ENCODE results near the gene GPX4. TPM values are rescaled to one million over a fixed set of nuclear protein-coding genes. Genes with fewer than 3 reads are reported as not detected.

GPX4 gene
- total RNA-seq, 4 donors from 2014 or later = 616 to 907 (median 819) TPM

DNA sequence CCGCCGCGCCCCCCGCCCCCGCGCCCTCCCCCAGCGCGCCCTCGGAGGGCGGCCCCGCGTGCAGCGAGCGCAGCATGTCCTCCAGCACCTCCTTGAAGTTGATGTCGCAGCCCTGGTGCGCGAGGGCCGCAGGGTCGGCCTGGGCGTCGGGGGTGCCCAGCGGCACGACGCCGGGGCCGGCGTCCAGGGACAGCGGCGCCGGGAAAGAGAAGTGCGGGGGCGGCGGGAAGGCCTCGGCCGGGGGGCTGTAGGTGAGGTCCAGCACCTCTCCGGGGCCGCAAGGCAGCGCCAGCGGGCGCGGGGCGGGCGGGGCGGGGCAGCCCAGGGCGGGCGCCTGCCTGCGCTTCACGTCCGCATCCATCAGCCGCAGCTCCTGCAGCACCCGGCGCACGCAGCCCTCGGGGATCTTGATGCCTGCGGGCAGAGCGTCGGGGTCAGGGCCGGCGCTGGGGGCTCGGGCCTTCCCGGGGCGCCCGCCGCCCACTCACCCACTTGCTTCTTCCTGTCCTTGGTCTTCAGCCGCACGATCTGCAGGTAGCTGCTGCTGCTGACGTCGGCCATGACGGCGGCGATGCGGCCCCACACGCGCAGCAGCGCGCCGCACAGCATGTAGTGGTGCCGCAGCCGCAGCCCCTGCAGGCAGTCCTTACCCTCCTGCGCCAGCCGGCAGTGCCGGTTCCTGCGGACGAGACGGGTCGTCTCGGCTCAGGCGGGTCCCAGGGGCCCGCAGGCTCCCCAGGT, 4.7 kb downstream of the GPX4 start:
- intact Hi-C loops (cut with DNase I; ENCODE audit: low total_unique reads) = loop anchor here (10.0 kb wide), 1 partner anchor 956 kb away; no protein-coding TSS in a partner anchor
- Histone ChIP-seq H3K36me3 (peaks cover 0 to 22% of the 10 kb centered on the region in 2 donors), H3K27me3 (no peaks in the 10 kb centered on the region), H3K4me3 (no peak overlapping the region), H3K27ac (peak overlapping the region in 1 of 4 donors; percentile 62), H3K4me1 (peaks cover 10 to 26% of the 10 kb centered on the region in 2 donors), H3K9me3 (no peaks in the 10 kb centered on the region)
- in situ Hi-C loops (cut with MboI; ENCODE audit: low sequenced_read_pairs in 4 of 4) = no loop called here
- TF ChIP-seq CTCF (IDR thresholded peaks at IDR 0.05 in 4 of 5, conservative IDR thresholded peaks at IDR 0.05 in 1 of 5) = no peak
- TF ChIP-seq POLR2A (IDR thresholded peaks at IDR 0.05) = no peak
- no peak for ATAC-seq
- DNase-seq = no peak

- no peak for ATAC-seq
- Histone ChIP-seq H3K27ac (peak overlapping the region in 3 of 4 donors; percentile 40 to 62 (median 48)), H3K36me3 (peaks cover 0 to 22% of the 10 kb centered on the region in 2 donors), H3K9me3 (no peaks in the 10 kb centered on the region), H3K4me3 (no peak overlapping the region), H3K4me1 (peaks cover 15 to 29% of the 10 kb centered on the region in 2 donors), H3K27me3 (no peaks in the 10 kb centered on the region)
- peak in 1 of 2 donors; percentile 46 for DNase-seq
- intact Hi-C loops (cut with DNase I; ENCODE audit: low total_unique reads) (loop anchor here (10.0 kb wide), 1 partner anchor 956 kb away; no protein-coding TSS in a partner anchor), in situ Hi-C loops (cut with MboI; ENCODE audit: low sequenced_read_pairs in 4 of 4) (no loop called here)
- TF ChIP-seq POLR2A (IDR thresholded peaks at IDR 0.05) (no peak), CTCF (IDR thresholded peaks at IDR 0.05 in 4 of 5, conservative IDR thresholded peaks at IDR 0.05 in 1 of 5) (no peak)
These were observed 5.3 kb downstream of the GPX4 start for GRCh38 chr19:1109032-1109551.

DNA sequence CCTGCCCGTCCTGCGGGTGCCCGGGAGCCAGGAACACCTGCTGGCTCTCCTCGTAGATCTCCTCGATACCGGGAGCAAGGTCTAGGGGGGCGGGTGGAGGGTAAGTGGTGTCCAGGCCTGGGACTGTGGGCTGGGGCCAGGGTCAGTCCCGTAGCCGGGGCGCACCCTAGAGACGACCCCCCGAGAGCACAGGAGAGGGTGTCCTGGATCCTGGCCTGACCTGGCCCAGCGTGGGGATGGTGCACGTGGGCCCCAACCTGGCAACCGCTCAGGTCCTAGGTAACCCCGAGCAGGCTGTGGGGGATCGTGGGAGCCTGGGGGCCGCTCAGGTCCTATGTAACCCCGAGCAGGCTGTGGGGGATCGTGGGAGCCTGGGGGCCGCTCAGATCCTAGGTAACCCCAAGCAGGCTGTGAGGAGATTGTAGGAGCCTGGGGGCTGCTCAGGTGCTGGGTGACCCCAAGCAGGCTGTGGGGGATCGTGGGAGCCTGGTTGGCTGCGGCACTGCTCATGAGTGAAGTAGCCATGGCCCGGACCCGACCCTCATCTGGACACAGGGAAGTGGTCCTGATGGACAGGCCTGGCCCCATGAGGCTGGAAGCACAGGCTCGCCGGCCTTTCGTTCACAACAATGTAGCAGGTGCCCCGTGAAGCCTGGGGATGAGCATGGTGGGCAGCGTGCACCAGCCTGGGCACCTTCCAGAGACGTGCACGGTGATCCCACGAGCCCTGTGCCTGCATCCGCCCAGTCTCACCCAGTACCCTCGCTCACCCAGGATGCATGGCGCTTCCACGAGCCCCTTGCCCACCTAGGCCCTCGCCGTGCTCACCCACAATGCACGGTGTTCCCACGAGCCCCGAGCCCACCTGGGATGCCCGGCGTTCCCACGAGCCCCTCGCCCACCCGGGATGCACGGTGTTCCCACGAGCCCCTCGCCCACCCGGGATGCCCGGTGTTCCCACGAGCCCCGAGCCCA, 6.2 kb downstream of the GPX4 start:
- H3K9me3 ChIP-seq = no peaks in the 10 kb centered on the region
- ATAC-seq (no peak), DNase-seq (no peak)
- H3K36me3 ChIP-seq = peaks cover 0 to 22% of the 10 kb centered on the region in 2 donors
- H3K4me3 ChIP-seq = no peak overlapping the region
- H3K27ac ChIP-seq = peak overlapping the region in 2 of 4 donors; percentile 48 to 62
- TF ChIP-seq CTCF (IDR thresholded peaks at IDR 0.05 in 4 of 5, conservative IDR thresholded peaks at IDR 0.05 in 1 of 5) = no peak
- no peak for TF ChIP-seq POLR2A (IDR thresholded peaks at IDR 0.05)
- H3K4me1 ChIP-seq = peaks cover 14 to 28% of the 10 kb centered on the region in 2 donors
- intact Hi-C loops (cut with DNase I; ENCODE audit: low total_unique reads) (loop anchor here (5.0 to 10.0 kb wide), 3 partner anchors 42 to 955 kb away; no protein-coding TSS in a partner anchor), in situ Hi-C loops (cut with MboI; ENCODE audit: low sequenced_read_pairs in 4 of 4) (loop anchor here in 1 of 4 donors (10.0 kb wide), 1 partner anchor 85 kb away; no protein-coding TSS in a partner anchor)
- no peaks in the 10 kb centered on the region for H3K27me3 ChIP-seq

DNA sequence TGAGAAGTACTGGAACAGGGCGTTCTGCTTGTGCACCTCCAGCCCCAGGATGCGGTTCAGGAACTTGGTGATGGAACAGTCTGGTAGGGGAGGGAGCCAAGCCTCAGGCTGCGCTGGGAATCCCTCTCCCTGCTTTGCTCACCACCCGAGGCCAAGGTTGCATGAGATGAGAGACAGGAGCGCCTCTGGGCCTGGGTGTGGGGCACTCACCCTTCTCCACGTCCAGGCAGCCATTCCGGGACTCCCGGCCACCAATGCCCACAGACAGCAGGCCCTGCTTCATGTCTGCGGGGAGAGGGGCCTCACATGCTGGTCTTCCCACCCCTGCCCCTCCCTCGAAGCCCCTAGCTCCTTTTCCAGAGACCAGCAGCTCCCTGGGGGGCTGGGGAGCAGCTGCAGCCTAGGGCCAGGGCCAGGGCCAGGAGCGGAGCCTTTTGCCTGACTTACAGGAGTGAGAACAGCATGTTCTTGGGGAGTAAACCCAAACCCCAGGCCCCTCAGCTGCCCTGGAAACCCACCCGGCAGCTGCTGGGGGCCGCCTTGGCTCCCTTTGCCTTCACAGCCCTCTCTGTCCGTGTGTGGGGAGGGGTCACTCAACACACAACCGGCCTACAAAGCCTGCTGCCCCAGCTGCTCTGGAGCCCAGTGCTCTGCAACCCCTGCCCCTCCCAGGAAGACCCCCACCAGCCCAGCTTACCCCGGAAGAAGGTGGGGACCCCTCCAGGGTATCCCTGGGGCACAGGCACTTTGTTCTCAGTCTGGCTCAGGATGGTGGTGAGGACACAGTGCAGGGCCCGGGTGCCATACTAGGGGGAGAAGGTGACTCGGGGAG, 7.2 kb downstream of the GPX4 start:
- ATAC-seq = no peak
- Histone ChIP-seq H3K27ac (peak overlapping the region; percentile 53 to 81 (median 80)), H3K27me3 (no peaks in the 10 kb centered on the region), H3K4me3 (peak overlapping the region in 1 of 4 donors; percentile 25), H3K4me1 (peaks cover 7 to 17% of the 10 kb centered on the region in 2 donors), H3K36me3 (peaks cover 0 to 28% of the 10 kb centered on the region in 2 donors), H3K9me3 (no peaks in the 10 kb centered on the region)
- in situ Hi-C loops (cut with MboI; ENCODE audit: low sequenced_read_pairs in 4 of 4) = loop anchor here in 1 of 4 donors (10.0 kb wide), 1 partner anchor 84 kb away; no protein-coding TSS in a partner anchor
- intact Hi-C loops (cut with DNase I; ENCODE audit: low total_unique reads) = loop anchor here (5.0 kb wide), 2 partner anchors 41 to 81 kb away; no protein-coding TSS in a partner anchor
- TF ChIP-seq CTCF (IDR thresholded peaks at IDR 0.05 in 4 of 5, conservative IDR thresholded peaks at IDR 0.05 in 1 of 5) (no peak), POLR2A (IDR thresholded peaks at IDR 0.05) (no peak)
- DNase-seq = no peak
